Measurements from ENCODE around the gene SERPINB6.
"Not testable (repeated sequence)": the region's sequence is repeated elsewhere in the genome, so short reads cannot be mapped to it uniquely, and the experiment has no call there.

SERPINB6 gene

DNA sequence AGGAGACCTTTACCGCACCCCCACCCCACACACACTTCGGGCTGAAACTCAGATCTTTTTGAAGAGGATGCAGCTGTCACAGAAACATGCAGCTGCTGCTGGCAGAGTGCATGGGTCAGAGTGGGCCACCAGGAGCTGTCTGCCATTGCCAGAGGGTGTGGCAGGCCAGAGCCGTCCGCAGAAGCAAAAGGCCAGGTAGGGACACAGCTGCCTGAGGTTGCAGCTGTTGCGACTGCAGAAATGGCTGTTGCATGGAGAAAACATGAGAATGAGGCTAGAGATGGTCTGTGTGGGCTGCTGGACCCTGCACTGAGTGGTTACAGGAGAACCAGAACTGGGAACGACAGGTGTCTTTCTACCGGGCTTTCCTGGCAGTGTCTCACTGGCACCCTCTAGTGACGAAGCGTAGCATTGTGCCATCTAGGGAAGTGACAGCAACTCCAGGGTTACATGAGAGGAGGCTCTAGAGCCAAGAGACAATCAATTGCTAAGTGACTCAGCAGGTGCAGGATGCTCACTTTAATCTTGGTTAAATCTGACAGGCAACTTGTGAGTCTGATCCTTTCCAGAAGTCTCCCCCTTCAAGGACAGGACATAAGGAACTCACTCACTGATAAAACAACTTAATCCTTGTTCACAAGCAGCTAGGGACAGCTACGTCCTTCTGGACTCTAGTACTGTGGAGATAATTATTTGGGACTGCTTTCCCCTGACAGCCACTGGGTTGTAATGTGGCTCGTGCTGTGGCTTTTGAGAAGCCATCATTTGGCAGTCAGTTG is 39.2 kb downstream of the SERPINB6 start:
- no peak overlapping the region for H3K27ac ChIP-seq
- TF ChIP-seq ZFX (IDR thresholded peaks at IDR 0.05): no peak
- TF ChIP-seq, protein P1, sequence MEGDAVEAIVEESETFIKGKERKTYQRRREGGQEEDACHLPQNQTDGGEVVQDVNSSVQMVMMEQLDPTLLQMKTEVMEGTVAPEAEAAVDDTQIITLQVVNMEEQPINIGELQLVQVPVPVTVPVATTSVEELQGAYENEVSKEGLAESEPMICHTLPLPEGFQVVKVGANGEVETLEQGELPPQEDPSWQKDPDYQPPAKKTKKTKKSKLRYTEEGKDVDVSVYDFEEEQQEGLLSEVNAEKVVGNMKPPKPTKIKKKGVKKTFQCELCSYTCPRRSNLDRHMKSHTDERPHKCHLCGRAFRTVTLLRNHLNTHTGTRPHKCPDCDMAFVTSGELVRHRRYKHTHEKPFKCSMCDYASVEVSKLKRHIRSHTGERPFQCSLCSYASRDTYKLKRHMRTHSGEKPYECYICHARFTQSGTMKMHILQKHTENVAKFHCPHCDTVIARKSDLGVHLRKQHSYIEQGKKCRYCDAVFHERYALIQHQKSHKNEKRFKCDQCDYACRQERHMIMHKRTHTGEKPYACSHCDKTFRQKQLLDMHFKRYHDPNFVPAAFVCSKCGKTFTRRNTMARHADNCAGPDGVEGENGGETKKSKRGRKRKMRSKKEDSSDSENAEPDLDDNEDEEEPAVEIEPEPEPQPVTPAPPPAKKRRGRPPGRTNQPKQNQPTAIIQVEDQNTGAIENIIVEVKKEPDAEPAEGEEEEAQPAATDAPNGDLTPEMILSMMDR (conservative IDR thresholded peaks at IDR 0.05): peak; percentile 98

- no peak overlapping the region for H3K27ac ChIP-seq
- TF ChIP-seq ZFX (IDR thresholded peaks at IDR 0.05): no peak
- TF ChIP-seq, protein P1 (conservative IDR thresholded peaks at IDR 0.05): no peak
Observed at GRCh38 chr6:2931055-2931454, 40.3 kb downstream of the SERPINB6 start.

- not testable (repeated sequence) for H3K27ac ChIP-seq
Observed at GRCh38 chr6:2927931-2928330, 43.4 kb downstream of the SERPINB6 start.

GRCh38 chr6:2925842-2926747 is 45.3 kb downstream of the SERPINB6 start:
- H3K27ac ChIP-seq: not testable (repeated sequence)

- H3K27ac ChIP-seq: no peak overlapping the region
- no peak for TF ChIP-seq ZFX (IDR thresholded peaks at IDR 0.05)
- TF ChIP-seq, protein P1 (conservative IDR thresholded peaks at IDR 0.05): no peak
Observed at GRCh38 chr6:2921520-2922115, 49.7 kb downstream of the SERPINB6 start.

GRCh38 chr6:2920671-2921112 is 50.7 kb downstream of the SERPINB6 start:
- no peak for TF ChIP-seq ZFX (IDR thresholded peaks at IDR 0.05)
- TF ChIP-seq, protein P1 (conservative IDR thresholded peaks at IDR 0.05): no peak
- no peak overlapping the region for H3K27ac ChIP-seq

DNA sequence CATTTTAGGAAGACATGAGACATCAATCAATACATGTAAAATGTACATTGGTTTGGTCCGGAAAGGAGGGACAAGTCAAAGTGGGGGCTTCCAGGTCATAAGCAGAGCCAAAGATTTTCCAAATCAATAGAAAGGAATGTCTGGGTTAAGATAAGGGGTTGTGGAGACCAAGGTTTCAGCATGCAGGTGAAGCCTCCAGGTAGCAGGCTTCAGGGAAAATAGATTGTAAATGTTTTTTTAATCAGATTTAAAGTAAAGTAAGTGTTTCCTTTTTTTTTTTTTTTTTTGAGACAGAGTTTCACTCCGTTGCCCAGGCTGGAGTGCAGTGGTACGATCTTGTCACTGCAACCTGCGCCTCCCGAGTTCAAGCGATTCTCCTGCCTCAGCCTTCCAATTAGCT is 51.5 kb downstream of the SERPINB6 start:
- H3K27ac ChIP-seq: no peak overlapping the region
- no peak for TF ChIP-seq ZFX (IDR thresholded peaks at IDR 0.05)
- TF ChIP-seq, protein P1 (conservative IDR thresholded peaks at IDR 0.05): no peak

DNA sequence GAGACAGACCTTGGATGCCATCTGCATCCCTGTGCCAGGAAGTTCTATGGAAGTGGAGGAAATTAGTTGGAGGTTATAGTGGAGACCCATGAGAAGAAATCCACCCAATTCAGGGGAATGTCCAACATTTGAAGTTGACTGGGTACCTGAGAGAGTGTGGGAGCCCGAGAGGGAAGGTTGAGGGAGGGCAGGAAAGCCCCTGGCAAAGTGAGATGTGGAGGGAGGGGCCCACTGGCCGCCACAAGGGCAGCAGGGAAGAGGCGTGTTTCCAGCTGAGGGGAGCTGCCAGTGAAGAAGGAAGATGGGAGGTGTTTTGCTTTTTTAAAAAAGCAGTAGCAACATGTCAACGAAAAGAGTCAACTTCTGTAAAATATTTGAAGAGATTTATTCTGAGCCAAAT is 52.0 kb downstream of the SERPINB6 start:
- H3K27ac ChIP-seq: no peak overlapping the region
- TF ChIP-seq, protein P1 (conservative IDR thresholded peaks at IDR 0.05): no peak
- no peak for TF ChIP-seq ZFX (IDR thresholded peaks at IDR 0.05)
